KG1 (cell line): Measurements from ENCODE around the gene DKK3.
"Not testable (repeated sequence)": the region's sequence is repeated elsewhere in the genome, so short reads cannot be mapped to it uniquely, and the experiment has no call there.

ENCODE experiments used
- DNase-seq: peaks from one replicate; lab custom pipeline; 2025; lab: John Stamatoyannopoulos, UW

DKK3 gene

DNA sequence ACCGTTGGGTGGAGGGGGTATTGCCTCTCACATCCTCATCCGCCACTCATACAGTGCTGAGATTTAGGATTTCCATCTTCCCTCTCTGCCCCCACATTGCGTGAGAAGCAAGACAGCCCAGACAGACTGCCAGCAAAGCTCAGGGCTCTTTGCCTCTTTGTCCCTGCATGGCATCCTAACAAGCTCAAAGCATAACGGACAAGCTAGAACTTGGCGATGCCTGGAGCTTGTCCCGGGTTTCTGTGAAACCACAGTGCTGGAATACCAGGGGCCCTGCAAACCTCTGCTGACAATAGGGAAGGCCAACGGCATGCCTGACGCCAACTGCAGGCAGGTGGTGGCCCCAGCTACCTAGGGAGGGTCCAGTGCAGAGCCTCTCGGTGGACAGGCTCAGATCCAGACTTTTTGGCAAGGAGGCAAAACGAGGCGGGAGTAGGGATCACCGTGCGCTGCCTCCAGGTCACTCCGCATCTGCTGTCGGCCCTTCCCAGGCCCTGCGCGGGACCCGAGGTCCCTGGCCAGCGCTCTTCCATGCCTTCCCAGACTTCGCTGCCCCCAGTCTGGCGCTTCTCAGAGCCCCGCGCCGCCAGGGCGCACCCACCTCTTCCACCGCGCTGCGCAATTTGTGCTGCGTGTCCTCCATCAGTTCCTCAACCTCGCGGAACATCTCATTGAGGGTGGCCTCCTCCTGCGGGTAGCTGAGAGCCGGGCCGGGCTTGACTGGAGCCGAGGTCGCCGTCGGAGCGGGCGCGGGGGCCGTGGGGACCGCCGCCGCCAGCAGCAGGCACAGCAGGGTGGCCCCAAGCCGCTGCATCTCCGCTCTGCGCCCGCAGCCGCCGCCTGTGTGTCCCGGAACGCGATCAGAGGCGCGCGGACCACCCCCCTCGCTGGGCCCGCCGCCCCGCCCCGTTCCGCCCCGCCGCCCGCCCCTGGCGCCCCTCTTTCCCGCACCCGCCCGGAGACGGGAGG lies at the start of gene DKK3:
Gene DKK3 (minus strand): TSS at position 858 of the 969 bp plus-strand sequence. CDS start 44 bp downstream, at position 814.
- no peak for DNase-seq

DNA sequence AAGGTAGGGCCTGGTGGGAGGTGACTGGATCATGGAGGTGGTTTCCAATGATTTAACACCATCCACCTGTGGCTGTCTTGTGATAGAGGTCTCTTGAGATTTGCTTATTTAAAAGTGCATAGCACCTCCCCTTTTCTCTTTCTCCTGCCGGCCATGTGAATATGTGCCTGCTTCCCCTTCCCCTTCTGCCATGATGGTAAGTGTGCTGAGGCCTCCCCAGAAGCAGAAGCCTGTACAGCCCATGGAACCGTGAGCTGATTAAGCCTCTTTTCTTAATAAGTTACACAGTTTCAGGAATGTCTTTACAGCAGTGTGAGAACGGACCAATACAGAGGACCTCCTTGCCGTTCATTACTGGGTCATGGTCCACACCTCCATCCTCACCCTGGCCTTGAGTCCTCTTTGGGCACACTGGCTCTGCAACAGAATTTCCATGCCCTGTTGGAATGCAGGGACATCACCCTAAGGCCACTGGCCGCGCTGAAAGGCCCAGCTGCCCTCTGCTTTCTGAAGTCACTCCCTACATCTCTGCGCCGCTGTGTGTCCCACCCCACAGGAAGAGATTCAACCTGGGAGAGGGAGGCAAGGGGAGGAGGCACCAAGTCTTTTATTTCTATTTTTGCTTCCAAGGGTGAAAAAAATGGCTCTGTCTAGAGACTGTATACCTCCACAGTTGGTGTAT lies 49.0 kb upstream of the DKK3 start:
- DNase-seq = no peak

DNA sequence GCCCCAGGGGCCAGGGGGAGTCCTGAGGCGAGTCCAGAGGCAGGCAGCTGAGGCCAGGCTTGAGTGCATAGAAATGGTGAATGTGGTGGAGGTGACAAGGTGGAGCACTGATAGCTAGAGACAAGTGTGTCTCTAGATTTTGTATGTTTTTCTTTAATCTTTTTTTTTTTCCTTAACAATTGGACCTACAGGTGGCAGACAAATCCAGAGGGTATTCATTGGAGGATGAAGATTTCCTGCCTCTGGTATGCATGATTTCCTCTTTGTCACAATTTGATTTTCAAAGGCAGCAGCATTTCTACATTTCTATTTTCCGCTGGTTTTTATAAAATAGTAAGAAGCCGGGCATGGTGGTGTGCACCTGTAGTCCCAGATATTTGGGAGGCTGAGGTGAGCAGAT lies 47.7 kb upstream of the DKK3 start:
- no peak for DNase-seq

DNA sequence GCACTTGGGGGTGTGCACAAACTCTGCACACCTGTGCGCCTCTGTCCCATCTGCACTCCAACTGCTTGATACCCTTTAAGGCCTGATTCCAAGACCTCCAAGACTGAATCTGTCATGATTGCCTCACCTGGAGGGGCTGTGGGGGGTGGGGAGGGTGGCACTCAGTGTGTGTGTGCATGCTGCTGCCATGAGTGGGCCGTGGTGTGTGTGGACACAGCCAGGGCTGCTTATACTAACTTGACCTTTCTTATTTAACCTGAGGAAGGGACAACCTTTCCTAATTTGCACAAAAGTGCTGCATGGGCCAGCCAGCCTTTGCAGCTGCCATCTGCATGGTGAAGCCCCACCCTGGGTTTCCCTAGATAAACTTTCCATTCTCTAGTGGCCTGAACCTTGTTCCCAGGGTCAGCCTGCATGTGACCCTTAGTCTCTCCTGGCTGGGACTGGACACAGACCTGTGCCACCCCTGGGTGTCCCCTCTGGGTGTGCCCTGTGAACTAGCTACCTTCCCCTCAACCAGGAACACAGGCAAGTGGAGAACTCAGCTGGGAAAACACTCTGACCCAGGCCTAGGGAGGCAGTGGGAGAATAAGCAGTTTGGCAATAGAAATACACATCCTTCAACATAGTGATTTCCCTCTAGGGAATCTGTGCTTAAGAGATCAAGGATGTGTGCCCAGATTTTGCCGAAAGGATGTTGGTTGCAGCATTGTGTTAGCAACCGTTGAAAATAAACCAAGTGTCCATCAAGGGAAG lies 45.4 kb upstream of the DKK3 start:
- no peak for DNase-seq

DNA sequence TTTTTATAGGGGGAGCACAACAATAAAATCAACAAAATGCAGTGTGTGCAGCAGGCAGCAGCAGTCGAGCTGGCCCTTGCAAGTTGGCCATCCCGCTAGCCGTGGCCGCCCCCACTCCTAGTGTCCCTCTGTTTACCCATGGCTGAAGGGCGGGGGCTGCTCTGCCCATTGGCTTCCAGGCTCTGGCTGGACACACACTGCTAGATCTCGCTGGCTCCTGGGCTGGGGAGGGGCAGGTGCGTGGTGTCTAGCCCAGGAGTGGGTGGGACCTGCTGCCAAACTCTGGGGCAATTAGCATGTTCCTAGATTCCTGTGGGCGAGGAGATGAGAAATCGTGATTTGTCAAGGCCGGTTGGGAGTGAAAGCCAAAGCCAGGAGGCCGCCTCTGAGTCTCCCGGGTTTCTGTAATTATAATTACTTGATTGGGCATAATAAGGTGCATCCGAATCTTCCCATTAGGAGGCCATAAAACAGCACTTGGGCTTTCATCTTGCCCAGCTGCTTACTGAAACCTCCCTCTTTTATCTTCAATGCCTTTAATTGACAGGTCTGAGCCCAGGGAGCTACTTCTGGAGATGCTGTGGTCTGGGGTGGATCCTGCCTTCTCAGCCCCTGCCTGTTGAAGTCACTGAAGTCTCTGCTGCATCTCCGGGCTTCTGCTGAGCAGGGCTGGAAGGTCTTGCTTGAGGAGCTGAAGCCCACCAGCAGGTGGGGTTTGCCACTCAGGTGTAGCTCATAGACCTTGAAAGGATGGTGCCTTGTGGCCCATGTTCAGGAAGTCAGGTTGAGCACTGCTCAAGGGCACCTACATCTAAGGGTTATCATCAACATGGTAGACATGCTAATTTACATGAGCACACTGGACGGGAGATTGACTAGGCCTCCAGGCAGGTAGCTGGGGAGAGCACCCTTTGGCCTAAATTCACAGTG lies 44.5 kb upstream of the DKK3 start:
- DNase-seq = no peak

DNA sequence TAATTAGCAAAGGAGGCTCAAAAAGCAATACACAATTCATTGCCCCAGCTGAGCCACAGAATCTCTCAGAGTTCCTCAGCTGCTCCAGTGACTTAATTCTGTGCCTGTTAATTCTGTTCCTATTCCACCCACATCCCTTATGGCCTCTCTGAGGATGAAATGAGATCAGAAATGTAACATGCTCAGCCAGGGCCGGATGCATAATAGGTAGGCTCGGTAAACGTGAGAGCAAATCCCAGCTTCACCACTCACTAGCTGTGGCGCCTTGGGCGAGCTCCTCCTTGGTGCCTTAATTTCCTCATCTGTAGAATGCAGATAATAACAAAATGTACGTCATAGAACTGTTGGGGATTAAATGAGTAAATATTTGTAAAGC lies 42.8 kb upstream of the DKK3 start:
- DNase-seq = no peak

DNA sequence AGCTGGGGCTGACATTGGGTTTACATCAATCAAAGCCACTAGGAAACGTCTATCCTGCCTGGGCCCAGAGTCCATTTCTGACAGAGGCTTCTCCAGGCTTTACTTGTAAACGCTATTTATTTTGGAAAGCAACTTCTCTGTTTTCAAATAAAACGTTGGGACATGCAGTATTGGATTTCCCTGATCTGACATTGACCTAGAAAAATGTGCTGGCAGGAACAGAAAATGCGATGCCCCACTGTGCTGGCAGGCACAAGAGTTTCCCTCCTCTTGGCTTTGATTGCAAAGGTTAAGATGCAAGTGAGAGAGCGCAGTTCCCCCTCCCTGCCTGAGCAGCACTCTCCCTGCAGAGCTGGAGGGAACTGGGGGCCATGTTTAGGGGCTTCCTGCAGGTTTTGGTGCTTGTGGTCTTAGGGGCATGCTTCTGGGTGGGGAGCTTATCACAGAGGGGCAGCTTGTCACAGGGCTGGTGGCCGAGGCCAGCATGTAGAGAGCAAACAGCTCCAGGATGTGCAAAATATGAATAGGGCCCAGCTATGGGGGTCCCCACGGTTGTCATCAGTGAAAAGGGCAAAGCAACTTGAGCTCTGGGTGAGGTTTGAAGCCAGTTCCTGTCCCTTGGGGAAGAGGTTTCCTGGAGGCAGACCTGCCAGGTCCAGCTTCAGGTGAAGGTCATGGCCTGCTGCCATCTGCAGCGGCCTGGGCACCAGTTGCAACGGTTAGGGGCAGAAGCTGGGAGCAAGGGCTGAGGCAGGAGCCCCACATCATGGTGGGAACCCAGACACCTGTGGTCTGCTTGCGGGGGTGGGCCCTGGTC lies 42.3 kb upstream of the DKK3 start:
- DNase-seq = no peak

DNA sequence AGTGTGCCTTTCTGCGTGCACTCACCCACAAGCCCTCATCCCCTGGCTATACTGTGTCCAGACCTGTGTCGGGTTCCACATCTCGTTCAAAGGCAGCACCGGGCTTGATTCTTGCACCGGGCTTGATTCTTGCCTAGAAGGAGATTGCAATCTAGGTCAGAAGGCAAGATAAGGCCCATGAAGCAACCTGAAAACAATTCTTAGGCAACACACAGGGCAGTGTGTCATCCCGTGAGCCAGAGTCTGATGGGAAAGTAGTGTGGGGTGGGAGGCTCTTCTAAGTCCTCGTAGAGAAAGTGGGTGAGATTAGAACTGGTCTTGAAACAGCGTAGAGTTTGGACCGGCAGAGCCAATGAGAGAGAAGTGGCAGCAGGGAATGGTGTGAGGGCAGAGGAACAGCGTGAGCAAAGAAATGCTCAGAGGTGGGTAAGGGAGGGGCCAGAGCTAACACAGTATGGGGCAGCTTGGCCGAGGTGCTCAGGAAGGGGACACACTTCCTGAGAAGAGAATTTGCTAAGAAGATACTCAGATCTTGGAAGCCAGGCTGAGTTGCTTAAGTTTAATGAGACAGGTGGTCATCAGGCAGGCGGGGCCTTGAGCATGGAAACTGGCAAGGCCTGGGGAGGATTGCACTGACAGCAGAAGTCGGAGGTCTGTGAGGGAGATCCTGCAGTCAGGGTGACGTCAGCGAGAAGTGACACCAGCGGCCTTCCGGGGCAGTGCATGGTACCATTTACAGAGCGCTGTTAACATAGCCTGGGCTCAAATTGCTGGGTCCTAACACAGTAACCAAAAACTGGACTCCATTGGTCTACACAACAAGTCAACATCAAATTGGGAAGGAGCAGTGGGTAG lies 40.7 kb upstream of the DKK3 start:
- no peak for DNase-seq

DNA sequence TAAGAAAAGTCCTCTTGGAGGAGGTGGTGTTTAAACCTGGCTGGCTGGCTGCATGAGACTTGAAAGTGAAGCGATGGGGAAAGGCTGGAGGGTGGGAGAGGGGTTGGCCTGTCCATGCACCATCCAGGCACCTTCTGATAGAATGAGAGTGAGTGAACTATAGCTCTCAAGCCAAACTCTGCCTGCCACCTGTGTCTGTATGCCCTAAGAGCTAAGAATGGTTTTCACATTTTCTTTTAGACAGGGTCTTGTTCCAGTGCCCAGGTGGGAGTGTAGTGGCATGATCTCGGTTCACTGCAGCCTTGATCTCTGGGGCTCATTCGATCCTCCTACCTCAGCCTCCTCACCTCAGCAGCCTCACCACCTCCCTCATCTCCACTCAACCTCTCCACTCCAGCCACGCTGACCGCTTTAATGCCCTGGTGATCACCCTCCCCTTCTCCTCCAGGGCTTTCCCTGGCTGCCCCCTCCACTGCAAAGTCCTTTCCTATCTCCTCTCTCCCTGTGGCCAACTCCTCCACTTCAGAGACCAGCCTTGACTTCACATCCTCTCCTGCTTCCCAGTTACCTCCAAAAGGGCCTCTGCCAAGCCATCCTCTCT lies 38.3 kb upstream of the DKK3 start:
- no peak for DNase-seq

DNA sequence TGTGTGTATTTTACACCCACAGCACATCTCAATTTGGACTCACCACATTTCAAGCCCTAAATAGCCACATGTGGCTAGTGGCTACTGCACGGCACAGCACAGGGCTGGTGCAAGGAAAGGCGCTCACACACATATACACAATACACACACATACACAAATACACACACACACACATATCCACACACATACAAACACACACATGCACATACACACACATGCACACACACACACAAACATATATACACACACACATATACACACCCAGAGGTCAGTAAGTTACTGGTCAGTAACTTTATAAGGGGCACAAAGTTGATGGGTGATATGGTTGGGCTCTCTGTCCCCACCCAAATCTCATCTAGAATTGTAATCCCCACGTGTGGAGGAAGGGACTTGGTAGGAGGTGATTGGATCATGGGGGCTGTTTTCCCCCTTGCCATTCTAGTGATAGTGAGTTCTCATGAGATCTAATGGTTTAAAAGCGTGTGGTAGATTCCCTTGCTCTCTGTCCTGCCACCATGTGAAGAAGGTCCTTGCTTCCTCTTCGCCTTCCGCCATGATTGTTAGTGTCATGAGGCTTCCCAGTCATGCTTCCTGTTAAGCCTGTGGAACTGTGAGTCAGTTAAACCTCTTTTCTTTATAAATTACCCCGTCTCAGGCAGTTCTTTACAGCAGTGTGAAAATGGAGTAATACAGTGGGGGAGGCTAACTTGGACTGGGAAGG lies 37.6 kb upstream of the DKK3 start:
- DNase-seq = no peak

DNA sequence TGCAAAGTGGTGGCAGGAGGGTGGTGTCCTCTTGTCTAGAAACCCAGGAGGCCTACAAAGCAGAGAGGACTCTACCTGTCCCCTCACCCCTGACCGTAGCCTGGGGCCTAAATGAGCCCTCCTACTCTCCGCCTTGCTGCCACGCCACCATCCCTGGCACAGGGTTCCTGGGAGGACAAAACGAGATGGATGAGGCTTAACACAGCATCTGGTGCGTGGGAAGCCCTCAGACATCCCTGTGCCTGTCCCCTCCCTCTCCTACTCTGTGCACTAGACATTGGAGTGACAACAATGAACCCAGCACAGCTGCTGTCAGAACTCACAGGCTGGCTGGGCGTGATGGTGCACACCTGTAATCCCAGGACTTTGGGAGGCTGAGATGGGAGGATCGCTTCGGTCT lies 36.4 kb upstream of the DKK3 start:
- DNase-seq = no peak

DNA sequence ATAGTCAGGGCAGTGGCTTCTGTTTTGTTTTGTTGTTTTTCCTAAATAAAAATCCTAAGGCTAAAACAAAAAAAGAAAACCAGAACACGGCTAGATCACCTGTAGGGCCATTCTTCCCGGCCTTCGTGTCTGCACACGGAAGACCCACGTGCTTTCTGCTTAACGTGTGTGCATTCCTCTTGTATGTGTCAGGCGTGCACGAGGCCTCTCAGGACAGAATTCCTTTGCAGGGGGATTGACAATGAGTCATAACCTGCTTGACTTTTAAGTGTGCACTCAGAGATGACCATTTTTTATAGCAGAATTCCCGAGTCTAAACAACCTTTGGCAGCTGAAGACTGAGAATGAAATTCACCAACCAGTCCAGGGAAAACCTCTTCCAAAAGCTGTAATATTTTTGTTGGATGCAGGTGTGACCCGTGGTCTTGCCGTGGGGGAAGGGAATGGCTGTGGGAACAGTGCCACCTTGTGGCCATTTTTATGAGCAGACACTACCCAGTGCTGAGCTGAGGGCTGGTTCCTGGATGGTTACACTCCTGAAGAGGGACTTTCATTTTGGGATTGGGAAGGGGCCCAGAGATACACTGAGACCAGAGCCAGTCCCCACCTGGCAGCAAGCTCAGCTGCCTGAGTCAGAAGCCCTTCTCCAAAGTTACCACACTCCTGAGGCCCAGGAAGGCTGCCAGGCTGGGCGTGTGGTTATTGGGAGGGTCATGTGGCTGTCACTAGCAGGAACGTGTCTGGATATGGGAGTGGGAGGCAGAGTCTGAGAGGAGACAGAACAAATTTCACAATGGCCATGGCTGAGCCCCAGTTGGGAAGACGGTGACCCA lies 35.7 kb upstream of the DKK3 start:
- peak; percentile 13 for DNase-seq

DNA sequence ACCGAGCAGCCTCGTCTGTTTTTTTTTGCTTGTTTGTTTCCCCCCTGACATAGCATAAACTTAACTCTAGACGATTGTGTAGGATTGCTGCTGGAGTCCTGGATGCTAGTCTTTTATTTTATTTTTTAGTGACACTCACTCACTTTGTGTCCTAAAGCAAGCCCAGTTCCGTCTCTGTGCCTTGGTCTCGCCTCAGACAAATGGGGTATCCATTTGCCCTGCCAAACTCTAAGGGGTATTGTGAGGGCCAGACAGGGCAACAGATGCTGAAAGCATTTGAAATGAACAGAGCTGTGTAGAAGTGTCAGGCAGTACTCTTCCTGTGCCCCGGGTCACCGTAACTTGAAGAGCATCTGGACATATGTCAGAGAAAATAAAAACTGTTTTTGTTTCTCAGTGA lies 34.8 kb upstream of the DKK3 start:
- DNase-seq = no peak

DNA sequence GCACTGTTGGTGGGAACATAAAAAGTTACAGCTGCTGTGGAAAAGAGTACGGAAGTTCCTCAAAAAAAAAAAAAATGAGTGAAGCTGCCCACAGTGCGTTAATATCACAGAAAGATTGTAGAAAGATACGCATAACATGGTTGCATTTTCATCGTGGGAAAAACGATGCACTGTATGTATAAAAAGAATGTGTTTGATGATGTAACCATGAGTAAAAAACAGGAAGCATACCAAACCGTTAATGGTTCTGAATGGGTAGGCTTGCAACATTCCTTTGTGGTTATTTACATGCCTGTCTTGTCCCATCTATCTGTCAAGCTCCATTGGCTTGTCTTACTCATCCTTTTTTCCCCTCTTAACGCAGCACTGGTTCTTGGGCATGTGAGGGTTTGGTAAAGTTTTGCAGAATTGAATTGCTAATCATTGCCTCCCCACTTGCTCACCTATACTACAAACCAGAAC lies 33.8 kb upstream of the DKK3 start:
- DNase-seq = no peak

DNA sequence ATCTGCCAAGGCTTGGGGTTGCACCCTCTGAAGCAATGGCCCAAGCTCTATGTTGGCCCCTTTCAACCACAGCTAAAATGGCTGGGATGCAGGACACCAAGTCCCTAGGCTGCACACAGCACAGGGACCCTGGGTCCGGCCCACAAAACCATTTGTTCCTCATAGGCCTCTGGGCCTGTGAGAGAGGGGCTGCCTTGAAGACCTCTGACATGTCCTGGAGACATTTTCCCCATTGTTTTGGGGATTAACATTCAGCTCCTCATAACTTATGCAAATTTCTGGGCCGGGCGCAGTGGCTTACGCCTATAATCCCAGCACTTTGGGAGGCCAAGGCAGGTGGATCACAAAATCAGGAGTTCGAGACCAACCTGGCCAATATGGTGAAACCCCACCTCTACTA lies 32.3 kb upstream of the DKK3 start:
- not testable (repeated sequence) for DNase-seq

DNA sequence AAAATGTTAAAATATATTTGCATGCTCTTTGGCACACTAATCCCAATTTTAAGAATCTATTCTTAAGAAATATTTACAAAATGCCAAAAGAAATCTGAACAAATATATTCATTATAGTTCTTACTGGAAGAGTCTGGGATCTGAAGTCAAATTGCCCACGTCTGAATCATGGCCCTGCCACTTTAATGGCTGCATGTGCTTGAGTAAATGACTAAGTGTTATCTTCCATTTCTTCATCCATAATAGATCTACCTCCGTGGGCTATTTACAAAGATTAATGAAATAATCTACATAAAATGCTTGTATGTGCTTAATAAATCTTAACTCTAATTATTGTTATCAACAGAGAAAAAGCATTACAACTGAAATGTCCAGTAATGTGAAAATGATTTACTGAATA lies 24.5 kb upstream of the DKK3 start:
- no peak for DNase-seq

DNA sequence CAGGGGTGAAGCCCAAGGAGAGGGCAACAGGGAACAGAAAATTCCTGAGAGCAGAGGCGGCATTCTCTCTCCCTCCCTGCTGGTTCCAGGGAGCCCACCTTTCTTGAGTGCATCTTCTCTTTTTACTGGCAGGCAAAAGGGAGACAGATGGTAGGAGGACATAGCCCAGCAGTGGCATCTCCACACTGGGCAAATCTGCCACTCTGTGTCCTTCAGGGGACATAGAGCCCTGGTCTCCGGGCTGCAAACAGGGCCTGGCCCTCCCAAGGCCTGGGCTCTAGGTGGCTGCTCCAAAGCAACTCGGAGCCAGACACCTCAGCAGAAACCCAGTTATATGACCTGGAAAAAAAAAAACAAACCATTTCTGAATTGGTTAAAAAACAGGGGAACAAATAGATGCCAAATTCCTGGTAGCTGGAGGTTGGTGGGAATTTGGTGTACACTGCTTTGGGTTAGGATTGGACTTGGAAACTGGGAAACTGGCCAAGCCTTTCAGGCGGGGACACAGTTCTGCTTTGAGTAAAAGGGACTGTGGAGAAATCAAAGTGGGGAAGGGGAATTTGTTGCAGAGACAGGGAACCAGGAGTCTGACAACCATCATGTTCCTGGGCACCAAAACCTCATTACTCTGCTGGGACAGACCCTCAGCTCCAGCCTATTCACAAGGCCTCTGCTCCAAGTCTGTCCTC lies 23.6 kb upstream of the DKK3 start:
- DNase-seq = no peak
